ENCODE data around the gene MITD1.

- TF ChIP-seq CTCF (IDR thresholded peaks at IDR 0.05; ENCODE audit: control extremely low read depth in 1 of 3, insufficient read depth in 1 of 3, low read depth in 1 of 3, low read length in 3 of 3) (no peak), USF2 (IDR thresholded peaks at IDR 0.05; ENCODE audit: low read length) (no peak), ASH2L (IDR thresholded peaks at IDR 0.05; ENCODE audit: low read length) (no peak), POLR2A (IDR thresholded peaks at IDR 0.05; ENCODE audit: control extremely low read depth in 1 of 2, low read depth in 2 of 2, low read length in 2 of 2) (no peak), TEAD4 (IDR thresholded peaks at IDR 0.05; ENCODE audit: low read depth, low read length) (no peak), EZH2 (IDR thresholded peaks at IDR 0.05; ENCODE audit: low read depth, low read length, severe bottlenecking) (no peak), ZNF274 (IDR thresholded peaks at IDR 0.05; ENCODE audit: borderline replicate concordance, extremely low read depth, low read length) (no peak), GABPA (IDR thresholded peaks at IDR 0.05; ENCODE audit: borderline replicate concordance, insufficient read depth, low read length) (no peak), KDM1A (IDR thresholded peaks at IDR 0.05; ENCODE audit: borderline replicate concordance, low read length) (no peak), HDAC6 (IDR thresholded peaks at IDR 0.05; ENCODE audit: low read depth, low read length) (no peak), HDAC2 (IDR thresholded peaks at IDR 0.05; ENCODE audit: borderline replicate concordance in 1 of 2, low read depth in 2 of 2, low read length in 2 of 2) (no peak), KDM5A (IDR thresholded peaks at IDR 0.05; ENCODE audit: low read length) (no peak), RBBP5 (IDR thresholded peaks at IDR 0.05; ENCODE audit: borderline replicate concordance, low read depth, low read length) (no peak)
Measured at GRCh38 chr2:99166218-99166617, 14.6 kb downstream of the MITD1 start.
